Measurements from ENCODE around the gene RBCK1. TPM values are rescaled to one million over a fixed set of nuclear protein-coding genes. Genes with fewer than 3 reads are reported as not detected.

RBCK1 gene
- total and polyA plus RNA-seq, 10 of the 15 experiments (the other 5 are each of a cell fraction or from before 2014, with no cell fraction given): 14.1 to 99.7 (median 76.0) TPM

DNA sequence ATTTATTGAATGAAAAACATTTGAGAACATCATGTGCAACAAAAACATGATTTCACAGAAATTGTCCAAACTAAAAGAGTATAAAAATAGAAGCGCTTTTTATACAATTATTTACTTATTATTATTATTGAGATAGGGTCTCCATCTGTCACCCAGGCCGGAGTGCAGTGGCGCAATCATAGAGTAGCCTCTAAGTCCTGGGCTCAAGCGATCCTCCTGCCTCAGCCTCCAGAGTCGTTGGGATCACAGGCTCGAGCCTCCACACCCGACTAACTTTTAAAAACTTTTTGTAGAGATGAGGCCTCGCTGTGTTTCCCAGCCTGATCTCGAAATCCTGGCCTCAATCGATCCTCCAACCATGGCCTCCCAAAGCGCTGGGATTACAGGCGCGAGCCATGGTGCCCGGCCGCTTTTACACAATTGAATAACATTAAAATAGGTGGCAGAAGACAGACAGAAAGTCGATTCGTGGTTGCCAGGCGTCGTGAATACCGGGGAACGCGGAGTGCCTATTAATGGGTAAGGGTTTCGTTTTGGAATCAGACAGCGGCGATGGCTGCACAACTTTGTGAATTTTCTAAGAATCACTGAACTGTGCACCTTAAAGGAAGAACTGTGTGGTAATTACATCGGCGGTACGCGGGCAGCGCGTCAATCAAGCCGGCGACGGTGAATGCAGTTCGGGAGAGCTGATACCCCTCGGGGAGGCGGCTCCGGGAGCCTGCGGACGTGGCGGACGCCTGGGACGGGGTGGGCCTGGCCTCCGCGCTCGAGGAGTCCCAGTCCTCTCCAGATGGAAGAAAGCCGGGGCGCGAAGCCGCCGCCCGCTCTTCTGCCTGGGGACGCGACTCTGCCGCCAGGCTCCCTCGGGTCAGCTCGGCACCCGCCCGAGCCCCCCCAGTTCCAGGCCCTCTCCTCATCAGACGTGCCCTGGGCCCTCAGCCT, 53.4 kb downstream of the RBCK1 start (continued):
- TF ChIP-seq EGR1 (IDR thresholded peaks at IDR 0.05; ENCODE audit: borderline replicate concordance in 1 of 2, low read depth in 2 of 2, low read length in 2 of 2): no peak
- TF ChIP-seq KDM1A (IDR thresholded peaks at IDR 0.05; ENCODE audit: borderline replicate concordance): no peak
- TF ChIP-seq ESRRA (IDR thresholded peaks at IDR 0.05; ENCODE audit: low read length): no peak
- no peak for TF ChIP-seq ETV6 (conservative IDR thresholded peaks at IDR 0.05 in 1 of 2, IDR thresholded peaks at IDR 0.05 in 1 of 2; ENCODE audit: borderline replicate concordance in 1 of 2, low read depth in 1 of 2)
- TF ChIP-seq, protein P1, sequence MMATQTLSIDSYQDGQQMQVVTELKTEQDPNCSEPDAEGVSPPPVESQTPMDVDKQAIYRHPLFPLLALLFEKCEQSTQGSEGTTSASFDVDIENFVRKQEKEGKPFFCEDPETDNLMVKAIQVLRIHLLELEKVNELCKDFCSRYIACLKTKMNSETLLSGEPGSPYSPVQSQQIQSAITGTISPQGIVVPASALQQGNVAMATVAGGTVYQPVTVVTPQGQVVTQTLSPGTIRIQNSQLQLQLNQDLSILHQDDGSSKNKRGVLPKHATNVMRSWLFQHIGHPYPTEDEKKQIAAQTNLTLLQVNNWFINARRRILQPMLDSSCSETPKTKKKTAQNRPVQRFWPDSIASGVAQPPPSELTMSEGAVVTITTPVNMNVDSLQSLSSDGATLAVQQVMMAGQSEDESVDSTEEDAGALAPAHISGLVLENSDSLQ (IDR thresholded peaks at IDR 0.05): peak; percentile 93
- TF ChIP-seq NR2C2 (IDR thresholded peaks at IDR 0.05; ENCODE audit: borderline replicate concordance, control insufficient read depth, insufficient read length, low read depth): no peak
- TF ChIP-seq BCL3 (IDR thresholded peaks at IDR 0.05; ENCODE audit: borderline replicate concordance, insufficient read depth, low read depth, low read length, poor library complexity, severe bottlenecking): no peak
- no peak for TF ChIP-seq NFIC (IDR thresholded peaks at IDR 0.05; ENCODE audit: low read depth, low read length)
- no peak for TF ChIP-seq ZNF384 (IDR thresholded peaks at IDR 0.05; ENCODE audit: borderline replicate concordance, low read depth, low read length)
- TF ChIP-seq MLLT1 (IDR thresholded peaks at IDR 0.05): 0 out of 2 replicates have a peak, but pooled peaks have one; percentile 19
- TF ChIP-seq, protein P2, sequence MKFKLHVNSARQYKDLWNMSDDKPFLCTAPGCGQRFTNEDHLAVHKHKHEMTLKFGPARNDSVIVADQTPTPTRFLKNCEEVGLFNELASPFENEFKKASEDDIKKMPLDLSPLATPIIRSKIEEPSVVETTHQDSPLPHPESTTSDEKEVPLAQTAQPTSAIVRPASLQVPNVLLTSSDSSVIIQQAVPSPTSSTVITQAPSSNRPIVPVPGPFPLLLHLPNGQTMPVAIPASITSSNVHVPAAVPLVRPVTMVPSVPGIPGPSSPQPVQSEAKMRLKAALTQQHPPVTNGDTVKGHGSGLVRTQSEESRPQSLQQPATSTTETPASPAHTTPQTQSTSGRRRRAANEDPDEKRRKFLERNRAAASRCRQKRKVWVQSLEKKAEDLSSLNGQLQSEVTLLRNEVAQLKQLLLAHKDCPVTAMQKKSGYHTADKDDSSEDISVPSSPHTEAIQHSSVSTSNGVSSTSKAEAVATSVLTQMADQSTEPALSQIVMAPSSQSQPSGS (IDR thresholded peaks at IDR 0.05; ENCODE audit: low read length): no peak
- TF ChIP-seq REST (IDR thresholded peaks at IDR 0.05; ENCODE audit: low read depth, low read length): no peak

Data from GM12878 (cell line).